ENCODE data around the gene TKT. TPM values are rescaled to one million over a fixed set of nuclear protein-coding genes. Genes with fewer than 3 reads are reported as not detected.

Gene TKT
- total RNA-seq, 1 donor from 2014 or later, result 187 TPM

DNA sequence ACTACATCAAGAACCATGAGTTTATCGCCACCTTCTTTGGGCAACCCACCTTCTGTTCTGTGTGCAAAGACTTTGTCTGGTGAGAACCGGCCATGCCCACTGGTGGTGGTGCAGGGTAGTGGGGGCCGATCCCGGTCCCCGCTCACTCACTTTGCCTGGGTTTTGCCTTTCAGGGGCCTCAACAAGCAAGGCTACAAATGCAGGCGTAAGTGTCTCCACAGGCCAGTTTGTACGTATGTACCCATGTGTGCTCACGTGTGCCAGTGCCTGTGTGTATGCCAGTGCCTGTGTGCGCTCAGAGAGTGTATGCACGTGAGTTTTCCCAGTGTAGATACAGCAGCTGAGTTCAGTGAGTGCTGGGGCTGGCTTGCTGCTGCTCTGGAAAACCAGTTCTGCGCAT is 74.3 kb downstream of the TKT start:
- DNase-seq (ENCODE audit: low read depth), result no peak

DNA sequence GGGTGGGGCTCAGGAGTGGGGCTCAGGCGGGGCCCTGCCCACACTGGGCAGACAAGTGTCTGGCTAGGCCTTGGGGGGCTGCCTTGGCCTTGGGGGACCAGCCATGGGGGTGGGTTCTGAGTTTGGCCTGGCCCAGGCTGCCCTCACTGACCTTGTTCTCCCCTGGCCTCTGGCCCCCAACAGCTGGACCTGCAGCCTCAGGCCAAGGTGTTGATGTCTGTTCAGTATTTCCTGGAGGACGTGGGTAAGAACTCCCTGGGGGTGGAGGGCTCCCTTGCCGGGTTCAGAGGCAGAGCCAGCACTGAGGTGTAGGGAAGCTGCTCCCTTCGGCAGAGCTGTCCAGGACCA is 74.8 kb downstream of the TKT start:
- DNase-seq (ENCODE audit: low read depth), result no peak

DNA sequence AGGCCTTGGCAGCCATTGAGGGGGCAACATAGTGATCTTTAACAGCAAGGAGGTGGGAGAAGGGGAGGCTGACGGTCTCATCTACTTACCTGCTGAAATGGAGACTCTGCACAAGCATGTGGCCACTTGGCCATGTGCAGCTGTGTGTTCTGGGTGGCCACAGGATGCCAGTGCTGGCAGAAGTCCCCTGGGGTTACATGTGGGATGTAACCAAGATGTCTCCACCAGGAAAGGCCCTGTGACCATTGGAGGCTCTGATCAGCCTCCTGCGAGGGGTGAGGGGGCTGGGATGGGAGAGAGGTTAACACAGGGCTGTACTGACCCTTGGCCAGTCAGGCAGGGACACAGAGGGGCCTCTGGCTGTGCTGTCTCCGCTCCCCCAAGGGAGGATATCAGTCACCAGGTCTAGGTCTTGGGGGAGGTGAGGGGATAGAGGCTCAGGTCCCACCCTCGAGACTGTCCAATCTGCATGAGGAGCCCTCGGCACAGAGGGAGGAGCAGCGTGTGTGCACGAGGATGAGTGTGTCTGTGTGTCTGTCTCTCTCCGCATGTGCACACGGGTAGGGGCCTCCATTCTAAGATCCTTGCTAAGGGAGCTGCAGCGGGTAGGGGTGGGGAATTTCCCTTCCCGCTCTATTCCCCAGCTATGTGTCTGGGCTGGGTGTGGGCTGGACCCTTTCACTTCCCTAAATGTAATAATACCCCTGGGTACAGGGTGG is 75.4 kb downstream of the TKT start:
- DNase-seq (ENCODE audit: low read depth), result no peak

DNA sequence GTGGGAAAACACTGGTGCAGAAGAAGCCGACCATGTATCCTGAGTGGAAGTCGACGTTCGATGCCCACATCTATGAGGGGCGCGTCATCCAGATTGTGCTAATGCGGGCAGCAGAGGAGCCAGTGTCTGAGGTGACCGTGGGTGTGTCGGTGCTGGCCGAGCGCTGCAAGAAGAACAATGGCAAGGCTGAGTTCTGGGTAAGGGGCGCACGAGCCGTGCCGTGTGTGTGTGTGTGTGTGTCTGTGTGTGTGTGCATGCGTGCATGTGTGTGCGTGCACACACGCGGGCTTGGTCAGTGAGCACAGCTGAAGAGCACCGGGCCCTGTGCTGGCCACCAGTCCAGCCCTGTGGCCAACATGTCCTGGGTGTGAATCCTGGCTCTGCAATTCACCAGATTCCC is 76.2 kb downstream of the TKT start:
- DNase-seq (ENCODE audit: low read depth), result no peak

GRCh38 chr3:53178246-53178645 is 77.6 kb downstream of the TKT start:
- no peak for DNase-seq (ENCODE audit: low read depth)

DNA sequence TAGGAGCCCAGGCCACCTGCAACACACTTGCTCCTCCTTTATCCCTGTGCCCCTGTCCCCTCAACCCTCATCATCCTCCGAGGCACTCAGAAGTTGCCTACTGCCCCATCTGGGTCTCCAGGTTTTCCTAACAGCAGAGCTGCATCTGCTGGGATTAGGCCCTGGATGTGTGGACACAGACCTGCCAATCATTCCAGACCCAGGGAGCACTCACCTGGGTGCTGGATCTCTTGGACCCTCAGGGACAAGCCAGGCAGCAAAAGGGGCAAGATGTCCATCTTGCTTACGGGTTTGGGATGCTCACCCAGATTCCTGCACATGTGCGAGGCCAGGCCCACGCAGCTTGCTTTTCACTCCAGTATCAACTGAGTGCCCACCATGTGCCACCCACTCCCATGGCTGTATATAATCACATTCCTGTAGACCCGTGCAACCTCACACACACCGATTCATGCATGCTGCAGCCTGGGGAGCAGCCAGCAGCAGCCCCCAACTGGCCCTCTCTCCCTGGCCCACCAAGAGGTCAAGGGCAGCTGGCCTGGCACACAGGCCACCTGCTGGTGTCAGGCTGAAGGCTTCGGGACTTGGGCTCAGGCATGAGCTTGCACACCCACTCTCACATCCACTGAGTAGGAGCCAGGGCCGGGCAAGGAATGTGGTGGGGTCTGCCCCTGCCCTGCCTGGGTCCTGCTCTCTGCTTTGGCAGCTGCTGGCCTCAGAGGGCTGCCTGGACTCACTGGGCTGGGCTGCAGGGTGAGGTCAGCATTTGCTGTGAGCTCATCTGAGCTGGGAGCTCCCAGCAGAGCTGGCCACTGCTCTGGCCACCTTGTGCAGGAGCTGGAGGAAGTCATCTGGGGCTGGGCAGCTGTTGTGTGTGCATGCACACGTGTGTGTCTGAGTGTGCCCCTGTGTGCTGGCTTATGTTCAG is 79.9 kb downstream of the TKT start:
- DNase-seq (ENCODE audit: low read depth), result peak; percentile 75

Other genes with a start within 250 kb of the TKT start
- gene SFMBT1, start 209.9 kb downstream of the TKT start, total RNA-seq, result 4.8 and 8.1 TPM in 2 replicates
- gene RFT1, start 125.6 kb downstream of the TKT start, total RNA-seq, result 6.7 and 7.5 TPM in 2 replicates
- 1.3 and 1.4 TPM in 2 replicates for gene PRKCD, start 94.8 kb downstream of the TKT start, total RNA-seq
- gene DCP1A, start 91.5 kb upstream of the TKT start, total RNA-seq, result 10.6 and 12.2 TPM in 2 replicates
- gene CACNA1D, start 238.6 kb upstream of the TKT start, total RNA-seq, result not detected in 2 replicates

Data from myocyte (in vitro differentiated cells).